Stimulated activated CD8-positive, alpha-beta memory T cell treated with anti-CD3 and anti-CD28 coated beads, Interleukin-15, amount 100 ng/mL, for 48 hours (primary cell): ENCODE data around the gene ADAMTSL1.

Source experiments
- DNase-seq, 2 donors: peaks; one replicate each; pipeline ENCODE4 v3.0.0-alpha.2; 2020; ENCODE audit warnings: low read depth in 2 of 2

Gene ADAMTSL1

GRCh38 chr9:18606846-18607245 lies 132.9 kb downstream of the ADAMTSL1 start:
- DNase-seq = no peak

DNA sequence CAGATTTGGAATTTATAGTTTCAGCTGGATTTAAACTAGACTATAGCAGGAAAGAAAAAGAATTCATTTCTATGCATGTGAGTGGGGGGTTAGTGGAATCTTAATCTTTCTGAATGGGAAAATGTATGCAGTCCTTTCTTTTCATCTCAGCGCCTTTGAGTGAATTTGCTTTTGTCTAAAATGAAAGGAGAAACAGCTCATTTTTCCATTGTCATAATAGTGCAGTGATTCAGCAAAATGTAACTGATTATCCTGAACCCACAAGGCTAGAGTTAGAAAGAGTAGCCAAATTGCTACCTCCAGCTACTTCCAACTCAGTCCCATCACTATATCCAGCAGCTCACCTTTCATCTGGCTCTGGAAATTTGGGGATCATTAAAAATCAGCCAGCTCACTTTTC lies 134.4 kb downstream of the ADAMTSL1 start:
- DNase-seq = no peak

GRCh38 chr9:18610956-18611355 lies 137.0 kb downstream of the ADAMTSL1 start:
- no peak for DNase-seq

DNA sequence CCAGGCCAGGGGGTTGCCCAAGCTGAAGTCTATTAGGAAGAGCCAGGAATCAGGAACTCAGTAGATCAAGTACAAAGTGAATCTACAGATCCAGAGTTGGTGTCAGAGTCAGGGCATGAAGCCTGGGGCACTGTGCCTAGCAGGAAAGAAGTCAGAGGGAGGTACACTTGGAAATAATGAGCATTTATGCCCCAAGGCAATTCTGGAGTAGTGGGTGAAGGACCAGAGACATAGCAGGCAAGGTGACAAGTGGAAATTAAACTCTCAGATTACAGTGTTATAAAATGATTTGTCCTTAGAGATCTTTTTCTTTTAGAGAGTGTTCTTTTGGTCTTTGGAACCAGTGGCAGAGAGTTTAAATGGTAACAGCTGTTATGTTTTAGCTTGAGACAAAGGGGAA lies 138.0 kb downstream of the ADAMTSL1 start:
- no peak for DNase-seq

DNA sequence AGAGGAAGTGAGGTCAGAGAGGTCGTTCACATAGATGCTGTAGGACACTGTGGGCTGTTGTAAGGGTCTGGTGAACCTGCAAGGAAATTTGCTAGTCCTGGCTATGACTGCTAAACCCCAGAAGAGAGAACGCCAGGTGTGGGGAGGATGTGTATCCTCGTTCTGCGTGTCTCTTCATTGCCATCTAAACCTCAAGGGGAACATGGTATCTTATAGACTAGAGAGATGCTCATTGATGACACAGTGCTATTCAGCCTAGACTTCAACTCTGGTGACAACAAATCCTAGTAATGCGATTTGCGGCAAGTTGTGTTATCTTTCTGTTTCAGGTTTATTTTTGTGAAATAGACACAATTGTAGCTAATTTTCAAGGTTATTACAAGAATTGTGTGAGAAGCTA lies 140.2 kb downstream of the ADAMTSL1 start:
- no peak for DNase-seq

GRCh38 chr9:18614651-18615050 lies 140.7 kb downstream of the ADAMTSL1 start:
- DNase-seq = no peak

GRCh38 chr9:18616976-18617375 lies 143.0 kb downstream of the ADAMTSL1 start:
- DNase-seq = no peak

DNA sequence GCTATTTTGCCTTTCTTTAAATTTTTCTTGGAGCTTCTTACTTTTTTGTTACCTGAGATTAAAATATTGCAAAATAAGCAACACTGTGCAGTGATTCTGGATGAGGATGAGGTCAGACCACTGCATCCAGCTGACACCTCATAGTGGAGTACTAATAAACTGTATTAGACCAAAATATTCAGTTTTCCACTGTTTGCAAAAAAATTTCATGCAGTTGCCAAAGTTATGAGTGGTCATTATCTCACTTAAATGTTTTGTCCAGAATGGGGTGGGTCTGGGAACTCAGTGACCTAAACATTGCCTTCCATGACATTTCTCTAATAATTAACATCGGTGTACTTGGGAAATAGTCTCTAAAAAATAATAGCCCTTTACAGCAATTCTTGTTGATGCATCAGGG lies 143.8 kb downstream of the ADAMTSL1 start:
- DNase-seq = no peak

GRCh38 chr9:18618862-18619261 lies 144.9 kb downstream of the ADAMTSL1 start:
- no peak for DNase-seq

GRCh38 chr9:18622186-18622836 lies 148.4 kb downstream of the ADAMTSL1 start:
- no peak for DNase-seq

- DNase-seq = no peak
Measured at GRCh38 chr9:18623221-18624079, 149.5 kb downstream of the ADAMTSL1 start.

DNA sequence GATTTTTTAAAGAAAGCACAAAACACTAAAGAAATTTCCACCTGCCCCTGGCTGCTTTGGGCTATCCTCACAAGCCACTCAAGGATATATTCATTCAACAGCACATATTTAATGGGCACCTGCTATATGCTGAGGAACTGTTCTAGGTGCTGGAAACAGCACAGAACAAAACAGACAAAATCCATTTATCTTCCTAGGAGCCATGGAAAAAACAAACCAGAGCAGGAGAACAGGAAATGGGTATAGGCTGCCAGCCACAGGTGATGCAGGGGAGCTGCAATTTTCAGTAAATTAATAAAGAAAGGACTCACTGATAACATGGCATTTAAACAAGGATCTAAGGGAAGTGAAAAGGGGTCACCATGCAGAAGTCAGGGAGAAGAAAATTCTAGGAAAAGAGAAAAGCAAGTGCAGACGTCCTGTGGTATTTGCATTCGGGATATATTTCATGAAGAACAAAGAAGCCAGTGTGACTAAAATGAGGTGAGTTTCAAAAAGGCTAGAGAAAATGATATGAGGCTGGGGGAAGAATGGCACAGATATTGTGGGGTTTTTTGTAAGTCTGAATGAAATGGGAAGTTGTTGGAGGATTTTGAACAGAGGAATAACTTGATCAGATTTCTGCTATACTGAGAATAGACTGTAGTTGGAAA lies 152.2 kb downstream of the ADAMTSL1 start:
- no peak for DNase-seq

GRCh38 chr9:18629136-18629535 lies 155.2 kb downstream of the ADAMTSL1 start:
- no peak for DNase-seq

DNA sequence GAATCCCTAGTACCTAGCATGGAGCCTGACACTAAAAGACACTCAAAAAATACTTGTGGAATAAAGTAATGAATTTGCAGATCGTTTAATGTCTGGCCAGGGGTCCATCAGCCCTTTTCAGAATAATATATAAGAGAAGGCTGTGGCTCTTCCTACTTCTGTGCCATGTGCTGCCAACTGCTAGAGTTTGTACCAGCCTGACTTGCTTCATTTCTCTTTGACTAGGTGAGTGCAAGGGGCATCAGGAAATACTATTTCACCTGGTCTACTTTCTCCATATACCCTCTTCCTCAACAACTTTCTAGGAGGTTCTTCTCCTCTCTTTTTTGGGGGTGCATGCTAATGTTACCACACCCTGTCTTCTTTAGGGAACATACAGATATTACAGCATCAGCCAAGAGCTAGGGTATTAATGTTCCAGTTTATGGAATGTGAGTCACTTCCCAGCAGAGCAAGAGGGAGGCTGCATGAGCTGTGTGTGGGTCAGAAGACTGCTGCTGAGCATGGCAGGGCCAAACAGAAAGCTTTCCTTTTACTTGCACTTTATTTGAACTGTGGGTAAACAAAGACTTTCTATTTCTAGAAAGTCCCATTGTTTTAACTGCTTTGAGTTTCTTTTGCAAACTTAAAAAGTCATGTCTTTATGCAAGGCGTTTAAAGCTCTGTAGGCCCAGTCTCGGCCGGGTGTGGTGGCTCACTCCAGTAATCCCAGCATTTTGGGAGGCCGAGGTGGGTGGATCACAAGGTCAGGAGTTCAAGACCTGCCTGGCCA lies 158.9 kb downstream of the ADAMTSL1 start:
- DNase-seq = no peak

GRCh38 chr9:18636781-18637180 lies 162.8 kb downstream of the ADAMTSL1 start:
- DNase-seq = no peak

GRCh38 chr9:18638371-18639249 lies 164.7 kb downstream of the ADAMTSL1 start:
- DNase-seq = no peak

DNA sequence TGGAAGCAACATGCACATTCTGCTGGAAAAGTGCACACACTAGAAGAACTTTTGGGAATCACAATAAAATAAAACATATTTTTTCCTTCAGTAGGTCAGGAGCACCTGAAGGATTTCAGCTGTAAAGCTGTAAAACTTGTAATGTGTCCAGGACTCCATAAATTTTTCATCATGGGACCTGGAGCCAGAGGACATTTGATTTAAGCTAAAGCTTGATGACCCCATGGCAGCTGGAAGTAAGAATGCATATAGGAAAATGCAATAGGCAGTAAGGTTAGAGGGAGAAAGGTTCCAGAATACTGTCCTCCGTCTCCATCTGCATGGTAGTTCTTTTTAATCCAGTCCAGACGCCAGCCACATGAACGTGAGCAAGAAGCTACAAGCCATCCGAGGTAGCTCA lies 166.0 kb downstream of the ADAMTSL1 start:
- no peak for DNase-seq

- DNase-seq = no peak
Measured at GRCh38 chr9:18658804-18659705, 185.1 kb downstream of the ADAMTSL1 start.

DNA sequence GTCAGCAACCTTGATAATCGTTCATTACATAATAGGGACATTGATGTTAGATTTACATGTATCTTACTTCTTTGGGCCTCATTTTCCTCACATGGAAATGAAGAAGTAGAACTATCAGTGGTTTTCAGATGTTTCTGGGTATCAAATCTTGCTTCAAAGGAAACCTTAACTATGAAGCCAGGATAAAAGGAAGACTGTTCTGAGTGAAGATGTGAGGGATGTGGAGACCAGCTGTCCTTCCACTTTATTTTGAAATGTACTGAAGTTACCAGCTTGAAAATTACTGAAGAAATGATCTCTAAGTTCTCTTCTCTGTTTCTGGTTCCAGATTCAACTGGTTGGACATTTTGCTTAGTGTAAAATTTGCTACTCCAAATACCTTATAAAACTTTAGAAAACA lies 186.0 kb downstream of the ADAMTSL1 start:
- DNase-seq = no peak

DNA sequence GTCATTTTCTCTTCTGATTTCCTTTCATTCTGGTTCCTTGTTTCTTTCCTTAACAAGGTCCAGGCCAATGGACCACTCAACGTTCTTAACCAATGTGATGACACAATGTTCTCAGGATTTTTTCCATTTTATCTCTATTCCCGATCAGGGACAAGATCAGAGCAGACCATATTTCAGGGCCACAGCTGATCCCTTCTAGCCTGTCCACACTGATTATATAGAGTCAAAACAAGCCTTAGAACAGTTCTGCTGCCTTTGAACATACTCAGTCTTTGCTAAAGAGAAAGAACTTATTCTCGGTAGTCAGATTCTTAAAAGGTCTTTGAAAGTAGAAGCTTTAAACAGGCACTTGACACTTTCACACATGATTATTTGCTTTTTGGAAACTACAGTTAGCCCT lies 188.4 kb downstream of the ADAMTSL1 start:
- no peak for DNase-seq
